ENCODE data around the gene TUBA4A. TPM values are rescaled to one million over a fixed set of nuclear protein-coding genes. Genes with fewer than 3 reads are reported as not detected.
A peak's percentile ranks its signal among the peaks of the same experiment; 100 is the strongest.

The TUBA4A gene
- total and polyA plus RNA-seq, 9 of the 15 experiments (the other 6 are each of a cell fraction or from before 2014, with no cell fraction given) = 25.1 to 174 (median 42.4) TPM

DNA sequence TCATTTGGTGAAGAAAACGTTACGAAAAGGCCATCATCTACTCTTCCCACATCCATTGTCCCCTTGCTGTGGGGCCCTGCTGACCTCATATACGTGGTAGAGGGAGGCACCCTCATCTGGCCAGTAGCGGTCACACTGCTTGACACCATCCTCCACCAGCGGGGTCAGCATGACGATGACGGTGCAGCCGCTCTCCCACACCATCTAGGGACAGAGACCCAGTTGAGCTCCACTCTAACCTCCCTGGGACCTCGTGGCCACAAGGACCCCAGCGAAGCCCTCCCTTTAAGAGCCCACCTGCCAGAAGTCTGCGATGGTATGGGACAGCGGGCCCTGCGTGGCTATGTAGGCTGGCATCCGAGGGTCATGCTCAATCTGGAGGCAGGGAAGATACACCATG lies 42.4 kb upstream of the TUBA4A start (continued):
- TF ChIP-seq, protein P1, sequence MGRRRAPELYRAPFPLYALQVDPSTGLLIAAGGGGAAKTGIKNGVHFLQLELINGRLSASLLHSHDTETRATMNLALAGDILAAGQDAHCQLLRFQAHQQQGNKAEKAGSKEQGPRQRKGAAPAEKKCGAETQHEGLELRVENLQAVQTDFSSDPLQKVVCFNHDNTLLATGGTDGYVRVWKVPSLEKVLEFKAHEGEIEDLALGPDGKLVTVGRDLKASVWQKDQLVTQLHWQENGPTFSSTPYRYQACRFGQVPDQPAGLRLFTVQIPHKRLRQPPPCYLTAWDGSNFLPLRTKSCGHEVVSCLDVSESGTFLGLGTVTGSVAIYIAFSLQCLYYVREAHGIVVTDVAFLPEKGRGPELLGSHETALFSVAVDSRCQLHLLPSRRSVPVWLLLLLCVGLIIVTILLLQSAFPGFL (CRISPR knock-in tag; IDR thresholded peaks at IDR 0.05) = no peak
- no peak for TF ChIP-seq ZNF184 (CRISPR knock-in tag; IDR thresholded peaks at IDR 0.05)
- TF ChIP-seq ZFP36 (IDR thresholded peaks at IDR 0.05; ENCODE audit: low read depth, low read length, partially characterized antibody) = no peak
- TF ChIP-seq, protein P2, sequence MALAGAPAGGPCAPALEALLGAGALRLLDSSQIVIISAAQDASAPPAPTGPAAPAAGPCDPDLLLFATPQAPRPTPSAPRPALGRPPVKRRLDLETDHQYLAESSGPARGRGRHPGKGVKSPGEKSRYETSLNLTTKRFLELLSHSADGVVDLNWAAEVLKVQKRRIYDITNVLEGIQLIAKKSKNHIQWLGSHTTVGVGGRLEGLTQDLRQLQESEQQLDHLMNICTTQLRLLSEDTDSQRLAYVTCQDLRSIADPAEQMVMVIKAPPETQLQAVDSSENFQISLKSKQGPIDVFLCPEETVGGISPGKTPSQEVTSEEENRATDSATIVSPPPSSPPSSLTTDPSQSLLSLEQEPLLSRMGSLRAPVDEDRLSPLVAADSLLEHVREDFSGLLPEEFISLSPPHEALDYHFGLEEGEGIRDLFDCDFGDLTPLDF (CRISPR knock-in tag; IDR thresholded peaks at IDR 0.05) = no peak
- TF ChIP-seq, protein P3, sequence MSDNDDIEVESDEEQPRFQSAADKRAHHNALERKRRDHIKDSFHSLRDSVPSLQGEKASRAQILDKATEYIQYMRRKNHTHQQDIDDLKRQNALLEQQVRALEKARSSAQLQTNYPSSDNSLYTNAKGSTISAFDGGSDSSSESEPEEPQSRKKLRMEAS (CRISPR knock-in tag; IDR thresholded peaks at IDR 0.05) = 0 out of 2 replicates have a peak, but pooled peaks have one; percentile 29
- TF ChIP-seq YBX1 (IDR thresholded peaks at IDR 0.05) = no peak
- TF ChIP-seq TFAM (CRISPR knock-in tag; conservative IDR thresholded peaks at IDR 0.05) = no peak
- TF ChIP-seq POLR3A (IDR thresholded peaks at IDR 0.05; ENCODE audit: borderline replicate concordance, extremely low read depth, insufficient read depth, insufficient read length) = no peak
- no peak for TF ChIP-seq SMARCA4 (IDR thresholded peaks at IDR 0.05)
- TF ChIP-seq, protein P4, sequence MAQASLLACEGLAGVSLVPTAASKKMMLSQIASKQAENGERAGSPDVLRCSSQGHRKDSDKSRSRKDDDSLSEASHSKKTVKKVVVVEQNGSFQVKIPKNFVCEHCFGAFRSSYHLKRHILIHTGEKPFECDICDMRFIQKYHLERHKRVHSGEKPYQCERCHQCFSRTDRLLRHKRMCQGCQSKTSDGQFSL (CRISPR knock-in tag; IDR thresholded peaks at IDR 0.05) = no peak
- TF ChIP-seq, protein P4 (tag; IDR thresholded peaks at IDR 0.05) = no peak
- TF ChIP-seq SUPT5H (IDR thresholded peaks at IDR 0.05) = no peak
- no peak for TF ChIP-seq EHMT2 (IDR thresholded peaks at IDR 0.05)
- TF ChIP-seq SP1 (CRISPR knock-in tag; IDR thresholded peaks at IDR 0.05) = no peak
- TF ChIP-seq ARHGAP35 (IDR thresholded peaks at IDR 0.05; ENCODE audit: partially characterized antibody) = no peak
- TF ChIP-seq CREB1 (IDR thresholded peaks at IDR 0.05) = peak; percentile 31; the same call in 1 of the 2 replicates
- no peak; the same call in 1 of the 2 replicates for TF ChIP-seq CREB1 (CRISPR knock-in tag; IDR thresholded peaks at IDR 0.05)
- TF ChIP-seq CSDE1 (IDR thresholded peaks at IDR 0.05) = no peak
- no peak for TF ChIP-seq NR2C2 (CRISPR knock-in tag; IDR thresholded peaks at IDR 0.05)
- 0 out of 2 replicates have a peak, but pooled peaks have one; percentile 25 for TF ChIP-seq NR2C2 (tag; IDR thresholded peaks at IDR 0.05)
- TF ChIP-seq, protein P5, sequence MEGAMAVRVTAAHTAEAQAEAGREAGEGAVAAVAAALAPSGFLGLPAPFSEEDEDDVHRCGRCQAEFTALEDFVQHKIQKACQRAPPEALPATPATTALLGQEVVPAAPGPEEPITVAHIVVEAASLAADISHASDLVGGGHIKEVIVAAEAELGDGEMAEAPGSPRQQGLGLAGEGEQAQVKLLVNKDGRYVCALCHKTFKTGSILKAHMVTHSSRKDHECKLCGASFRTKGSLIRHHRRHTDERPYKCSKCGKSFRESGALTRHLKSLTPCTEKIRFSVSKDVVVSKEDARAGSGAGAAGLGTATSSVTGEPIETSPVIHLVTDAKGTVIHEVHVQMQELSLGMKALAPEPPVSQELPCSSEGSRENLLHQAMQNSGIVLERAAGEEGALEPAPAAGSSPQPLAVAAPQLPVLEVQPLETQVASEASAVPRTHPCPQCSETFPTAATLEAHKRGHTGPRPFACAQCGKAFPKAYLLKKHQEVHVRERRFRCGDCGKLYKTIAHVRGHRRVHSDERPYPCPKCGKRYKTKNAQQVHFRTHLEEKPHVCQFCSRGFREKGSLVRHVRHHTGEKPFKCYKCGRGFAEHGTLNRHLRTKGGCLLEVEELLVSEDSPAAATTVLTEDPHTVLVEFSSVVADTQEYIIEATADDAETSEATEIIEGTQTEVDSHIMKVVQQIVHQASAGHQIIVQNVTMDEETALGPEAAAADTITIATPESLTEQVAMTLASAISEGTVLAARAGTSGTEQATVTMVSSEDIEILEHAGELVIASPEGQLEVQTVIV (CRISPR knock-in tag; IDR thresholded peaks at IDR 0.05; ENCODE audit: borderline replicate concordance) = no peak
- no peak for TF ChIP-seq MTF1 (CRISPR knock-in tag; IDR thresholded peaks at IDR 0.05; ENCODE audit: borderline replicate concordance)
- TF ChIP-seq, protein P6, sequence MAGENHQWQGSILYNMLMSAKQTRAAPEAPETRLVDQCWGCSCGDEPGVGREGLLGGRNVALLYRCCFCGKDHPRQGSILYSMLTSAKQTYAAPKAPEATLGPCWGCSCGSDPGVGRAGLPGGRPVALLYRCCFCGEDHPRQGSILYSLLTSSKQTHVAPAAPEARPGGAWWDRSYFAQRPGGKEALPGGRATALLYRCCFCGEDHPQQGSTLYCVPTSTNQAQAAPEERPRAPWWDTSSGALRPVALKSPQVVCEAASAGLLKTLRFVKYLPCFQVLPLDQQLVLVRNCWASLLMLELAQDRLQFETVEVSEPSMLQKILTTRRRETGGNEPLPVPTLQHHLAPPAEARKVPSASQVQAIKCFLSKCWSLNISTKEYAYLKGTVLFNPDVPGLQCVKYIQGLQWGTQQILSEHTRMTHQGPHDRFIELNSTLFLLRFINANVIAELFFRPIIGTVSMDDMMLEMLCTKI (IDR thresholded peaks at IDR 0.05; ENCODE audit: partially characterized antibody) = no peak
- TF ChIP-seq CXXC5 (CRISPR knock-in tag; IDR thresholded peaks at IDR 0.05) = peak; percentile 17; the same call in 1 of the 2 replicates
